Upper lobe of left lung (tissue), 4 donors: ENCODE measurements around the gene SPR.

ENCODE experiments used
- POLR2AphosphoS5 ChIP-seq, 2 donors: sonication (generic); formaldehyde crosslinking; IDR thresholded peaks; one replicate each; pipeline ENCODE4 v1.5.1; 2017; ENCODE audit warnings: antibody characterized with exemption in 2 of 2
- TF ChIP-seq, protein P1 (sequence below), 6 experiments: fragments of 450-650 bp in 4 of 6; fragments of 200-600 bp in 2 of 6; sonication (generic) in 2 of 6; IDR thresholded peaks; one replicate each; pipeline ENCODE4 v1.5.1; 2016 to 2019; ENCODE audit warnings: antibody characterized with exemption in 6 of 6

DNA sequence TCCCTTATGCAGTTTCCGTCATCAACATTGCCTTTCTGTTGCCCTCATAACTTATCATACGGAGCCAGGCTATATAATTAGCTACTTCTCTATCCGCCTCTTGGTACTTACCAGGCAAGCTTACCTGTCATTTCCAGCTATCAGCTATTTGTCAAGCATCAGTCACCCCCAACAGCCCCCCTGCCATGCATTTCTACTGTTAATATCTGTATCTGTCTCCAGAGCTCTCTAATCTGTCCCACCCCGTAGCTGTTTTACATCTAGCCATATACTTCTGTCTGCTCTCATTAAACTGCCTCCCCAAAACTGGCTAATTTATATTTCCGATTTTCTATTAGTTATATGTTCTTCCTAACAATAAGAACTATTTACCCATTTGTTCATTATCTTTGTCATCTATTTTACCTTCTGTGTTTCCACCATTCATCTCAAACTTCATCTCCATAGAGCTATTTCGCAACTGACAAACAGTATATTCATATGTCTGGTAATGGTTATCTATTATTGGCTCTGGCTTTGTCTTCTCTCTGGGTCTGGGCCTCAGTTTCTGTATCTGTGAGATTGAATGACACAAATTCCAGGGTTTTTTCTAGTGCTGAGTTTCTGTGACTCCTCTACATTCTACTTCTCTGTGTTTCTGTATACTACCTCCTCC is 39.7 kb downstream of the SPR start:
- no peak for TF ChIP-seq POLR2AphosphoS5 (IDR thresholded peaks at IDR 0.05)
- TF ChIP-seq, protein P1, sequence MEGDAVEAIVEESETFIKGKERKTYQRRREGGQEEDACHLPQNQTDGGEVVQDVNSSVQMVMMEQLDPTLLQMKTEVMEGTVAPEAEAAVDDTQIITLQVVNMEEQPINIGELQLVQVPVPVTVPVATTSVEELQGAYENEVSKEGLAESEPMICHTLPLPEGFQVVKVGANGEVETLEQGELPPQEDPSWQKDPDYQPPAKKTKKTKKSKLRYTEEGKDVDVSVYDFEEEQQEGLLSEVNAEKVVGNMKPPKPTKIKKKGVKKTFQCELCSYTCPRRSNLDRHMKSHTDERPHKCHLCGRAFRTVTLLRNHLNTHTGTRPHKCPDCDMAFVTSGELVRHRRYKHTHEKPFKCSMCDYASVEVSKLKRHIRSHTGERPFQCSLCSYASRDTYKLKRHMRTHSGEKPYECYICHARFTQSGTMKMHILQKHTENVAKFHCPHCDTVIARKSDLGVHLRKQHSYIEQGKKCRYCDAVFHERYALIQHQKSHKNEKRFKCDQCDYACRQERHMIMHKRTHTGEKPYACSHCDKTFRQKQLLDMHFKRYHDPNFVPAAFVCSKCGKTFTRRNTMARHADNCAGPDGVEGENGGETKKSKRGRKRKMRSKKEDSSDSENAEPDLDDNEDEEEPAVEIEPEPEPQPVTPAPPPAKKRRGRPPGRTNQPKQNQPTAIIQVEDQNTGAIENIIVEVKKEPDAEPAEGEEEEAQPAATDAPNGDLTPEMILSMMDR (IDR thresholded peaks at IDR 0.05) = no peak
